ENCODE data around the gene ELF1.
"Not testable (repeated sequence)": the region's sequence is repeated elsewhere in the genome, so short reads cannot be mapped to it uniquely, and the experiment has no call there.

Gene ELF1

GRCh38 chr13:40929883-40930282 is 89.2 kb downstream of the ELF1 start:
- DNase-seq, result not testable (repeated sequence)

DNA sequence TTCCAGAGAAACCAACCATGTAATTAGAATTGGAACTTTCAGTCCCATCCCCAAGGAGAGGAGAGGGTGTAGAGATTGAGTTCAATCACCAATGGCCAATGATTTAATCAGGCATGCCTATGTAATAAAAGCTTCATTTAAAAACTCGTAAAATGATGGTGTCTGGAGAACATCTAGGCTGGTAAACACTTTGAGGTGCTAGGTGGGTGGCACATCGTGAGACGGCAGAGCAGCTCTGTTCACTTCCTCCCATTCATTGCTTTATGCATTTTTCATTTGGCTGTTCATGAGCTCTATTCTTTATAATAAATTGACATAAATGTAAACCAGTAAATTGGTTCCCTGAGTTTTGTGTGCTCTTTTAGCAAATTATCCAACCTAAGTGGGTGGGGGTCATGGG is 90.1 kb downstream of the ELF1 start:
- no peak for DNase-seq

DNA sequence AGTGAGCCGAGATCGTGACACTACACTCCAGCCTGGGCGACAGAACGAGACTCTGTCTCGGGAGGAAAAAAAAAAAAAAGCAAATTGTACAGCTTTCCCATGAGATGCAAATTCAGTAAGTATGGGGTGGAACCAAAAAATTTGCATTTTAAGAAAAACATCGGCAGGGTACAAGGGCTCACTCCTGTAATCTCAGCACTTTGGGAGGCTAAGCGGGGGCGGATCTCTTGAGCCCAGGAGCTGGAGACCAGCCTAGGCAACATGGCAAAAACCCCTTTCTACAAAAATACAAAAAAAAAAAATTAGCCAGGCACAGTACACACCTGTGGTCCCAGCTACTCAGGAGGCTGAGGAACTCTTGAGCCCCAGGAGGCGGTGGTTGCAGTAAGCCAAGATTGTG is 91.2 kb downstream of the ELF1 start:
- DNase-seq, result no peak

- no peak for DNase-seq
Observed at GRCh38 chr13:40923867-40924266, 95.2 kb downstream of the ELF1 start.

- no peak for DNase-seq
Observed at GRCh38 chr13:40922437-40923040, 96.6 kb downstream of the ELF1 start.

- DNase-seq, result no peak
Observed at GRCh38 chr13:40920826-40921225, 98.3 kb downstream of the ELF1 start.

DNA sequence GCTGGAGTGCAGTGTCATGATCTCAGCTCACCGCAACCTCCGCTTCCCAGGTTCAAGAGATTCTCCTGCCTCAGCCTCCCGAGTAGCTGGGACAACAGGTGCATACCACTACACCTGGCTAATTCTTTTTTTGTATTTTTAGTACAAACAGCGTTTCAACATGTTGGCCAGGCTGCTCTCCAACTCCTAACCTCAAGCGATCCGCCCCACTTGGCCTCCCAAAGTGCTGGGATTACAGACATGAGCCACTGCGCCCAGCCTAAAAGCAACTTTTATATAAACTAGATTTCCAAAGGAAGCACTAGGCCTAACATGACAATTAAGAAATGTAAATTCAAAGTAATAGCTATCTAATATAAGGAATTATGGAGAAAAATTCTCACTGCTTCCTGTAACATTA is 99.2 kb downstream of the ELF1 start:
- not testable (repeated sequence) for DNase-seq

DNA sequence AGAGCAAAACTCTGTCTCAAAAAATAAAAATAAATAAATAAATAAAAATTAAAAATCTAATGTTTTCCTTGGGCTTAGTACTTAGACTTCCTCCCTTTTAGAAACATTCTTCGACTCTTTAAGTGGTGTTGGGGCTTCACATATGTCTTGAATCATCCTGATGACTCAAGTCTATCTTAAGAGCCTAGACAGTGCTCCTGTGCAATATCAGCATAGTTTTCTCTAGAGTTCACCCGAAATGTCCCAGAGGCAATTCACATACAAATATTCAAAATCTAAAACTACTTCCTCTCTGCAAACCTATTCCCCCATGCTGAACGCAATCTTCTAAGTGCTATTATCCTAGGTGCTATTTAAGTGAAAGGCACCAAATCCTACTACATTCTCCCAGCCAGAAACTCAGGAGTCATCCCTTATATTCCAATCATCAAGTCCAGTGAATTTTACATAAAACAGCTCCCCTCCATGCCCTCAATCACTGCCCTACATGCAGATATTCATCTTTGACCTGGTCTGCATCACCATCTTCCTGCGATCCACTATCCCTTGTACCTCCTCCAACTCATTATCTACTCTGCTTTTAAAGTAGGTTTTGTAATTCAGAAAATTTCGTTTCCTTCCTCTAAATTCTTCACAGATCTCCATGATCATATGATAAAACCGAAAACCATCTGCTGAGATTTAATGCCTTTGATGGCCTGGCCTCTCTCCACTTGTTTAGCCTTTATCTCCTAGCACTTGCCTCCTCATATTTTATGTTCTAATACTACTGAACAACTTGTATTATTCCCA is 102.7 kb downstream of the ELF1 start:
- no peak for DNase-seq

DNA sequence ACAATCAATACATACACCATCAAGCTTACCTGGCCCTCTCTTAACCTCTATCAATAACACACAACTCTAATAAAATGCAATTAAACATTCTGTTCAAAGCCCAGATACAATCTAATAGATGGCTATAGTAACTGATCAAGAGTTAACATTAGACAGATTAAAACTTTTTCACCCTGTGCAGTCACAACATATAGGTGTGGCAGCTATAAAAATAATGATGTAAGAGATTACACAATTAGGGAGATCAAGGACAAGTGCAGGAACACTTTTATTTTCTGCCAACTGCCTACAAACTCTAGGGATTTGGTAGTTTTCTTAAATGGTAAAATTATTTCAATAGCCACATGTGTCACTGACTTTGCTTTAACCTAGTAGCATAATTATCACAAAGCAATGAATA is 104.3 kb downstream of the ELF1 start:
- DNase-seq, result not testable (repeated sequence)

GRCh38 chr13:40911341-40911740 is 107.8 kb downstream of the ELF1 start:
- no peak for DNase-seq

- no peak for DNase-seq
Observed at GRCh38 chr13:40910324-40911050, 108.6 kb downstream of the ELF1 start.

DNA sequence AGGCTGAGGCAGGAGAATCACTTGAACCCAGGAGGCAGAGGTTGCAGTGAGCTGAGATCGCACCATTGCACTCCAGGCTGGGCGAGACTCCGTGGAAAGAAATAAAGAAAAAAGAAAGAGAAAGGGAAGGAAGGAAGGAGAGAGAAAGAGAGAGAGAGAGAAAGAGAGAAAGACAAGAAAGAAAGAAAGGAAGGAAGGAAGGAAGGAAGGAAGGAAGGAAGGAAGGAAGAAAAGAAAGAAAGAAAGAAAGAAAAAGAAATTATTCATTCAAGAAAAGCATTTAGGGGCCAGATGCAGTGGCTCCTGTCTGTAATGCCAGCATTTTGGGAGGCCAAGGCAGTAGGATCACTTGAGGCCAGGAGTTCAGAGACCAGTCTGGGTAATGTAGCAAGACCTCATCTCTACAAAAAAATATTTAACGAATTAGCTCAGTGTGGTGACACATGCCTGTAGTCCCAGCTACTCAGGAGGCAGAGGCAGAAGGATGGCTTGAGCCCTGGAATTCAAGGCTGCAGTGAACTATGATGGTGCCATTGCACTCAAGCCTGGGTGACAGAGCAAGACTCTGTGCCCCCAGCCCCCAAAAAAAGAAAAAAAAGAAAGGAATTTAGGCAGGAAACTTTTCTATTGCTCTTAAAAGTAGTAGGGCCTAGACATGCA is 109.4 kb downstream of the ELF1 start:
- DNase-seq, result not testable (repeated sequence)

- DNase-seq, result no peak
Observed at GRCh38 chr13:40908546-40908945, 110.6 kb downstream of the ELF1 start.

GRCh38 chr13:40901032-40901431 is 118.1 kb downstream of the ELF1 start:
- DNase-seq, result not testable (repeated sequence)

- not testable (repeated sequence) for DNase-seq
Observed at GRCh38 chr13:40900568-40900967, 118.5 kb downstream of the ELF1 start.

DNA sequence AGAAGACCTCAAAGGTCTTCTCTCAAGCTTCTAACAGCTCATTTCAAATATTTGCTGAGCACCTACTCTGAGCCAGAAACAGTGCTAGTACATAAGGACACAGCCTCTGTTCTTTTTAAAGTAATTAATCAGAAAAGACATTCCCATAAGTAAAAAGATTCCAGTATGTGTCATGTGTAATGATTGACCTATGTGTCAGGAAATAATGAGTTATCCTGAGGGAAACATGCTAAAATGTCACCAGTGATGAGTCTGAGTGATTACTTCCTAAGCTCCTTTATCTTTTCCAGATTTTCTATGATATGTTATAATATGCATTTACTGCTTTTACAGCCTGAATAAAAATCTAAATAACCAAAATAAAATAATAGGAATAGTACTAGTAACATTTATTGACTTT is 122.1 kb downstream of the ELF1 start:
- no peak for DNase-seq

DNA sequence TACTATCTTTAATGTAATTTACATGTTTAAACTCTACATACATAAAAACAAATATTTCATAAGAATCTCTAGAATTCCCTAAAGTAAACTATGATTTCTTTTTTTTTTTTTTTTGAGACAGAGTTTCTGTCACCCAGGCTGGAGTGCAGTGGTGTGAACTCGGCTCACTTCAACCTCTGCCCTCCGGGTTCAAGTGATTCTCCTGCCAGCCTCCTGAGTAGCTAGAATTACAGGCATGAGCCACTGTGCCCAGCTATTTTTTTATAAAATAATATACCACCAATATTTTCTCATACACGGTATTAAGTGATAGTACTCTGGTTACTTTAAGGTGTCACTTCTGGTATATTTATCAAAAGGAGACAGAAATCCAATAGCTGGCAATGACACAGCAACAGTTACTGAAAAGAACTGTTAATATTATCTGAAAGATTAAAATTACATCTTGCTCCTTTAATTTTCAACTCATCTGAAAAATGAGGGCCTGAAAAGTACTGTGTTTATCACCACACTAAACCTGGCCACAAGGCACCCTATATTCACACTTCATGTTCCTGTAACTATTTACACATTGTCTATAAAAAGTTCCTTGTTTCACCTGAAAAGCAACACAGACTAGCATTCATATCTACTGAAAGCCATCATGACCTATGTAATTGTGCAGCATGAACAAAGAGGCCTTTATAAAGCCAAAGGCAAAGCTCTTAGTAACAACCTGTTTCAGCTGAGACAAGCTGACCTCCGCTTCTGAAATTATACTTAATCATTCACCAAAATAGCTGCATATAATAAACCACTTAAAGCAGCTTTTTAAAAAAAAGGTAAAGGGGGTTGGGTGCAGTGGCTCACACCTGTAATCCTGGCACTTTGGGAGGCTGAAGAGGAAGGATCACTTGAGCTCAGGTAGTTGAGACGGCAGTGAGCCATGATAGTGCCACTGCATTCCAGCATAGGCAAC is 123.6 kb downstream of the ELF1 start:
- DNase-seq, result no peak

- DNase-seq, result not testable (repeated sequence)
Observed at GRCh38 chr13:40893573-40893972, 125.5 kb downstream of the ELF1 start.

GRCh38 chr13:40886017-40886416 is 133.1 kb downstream of the ELF1 start:
- DNase-seq, result no peak

DNA sequence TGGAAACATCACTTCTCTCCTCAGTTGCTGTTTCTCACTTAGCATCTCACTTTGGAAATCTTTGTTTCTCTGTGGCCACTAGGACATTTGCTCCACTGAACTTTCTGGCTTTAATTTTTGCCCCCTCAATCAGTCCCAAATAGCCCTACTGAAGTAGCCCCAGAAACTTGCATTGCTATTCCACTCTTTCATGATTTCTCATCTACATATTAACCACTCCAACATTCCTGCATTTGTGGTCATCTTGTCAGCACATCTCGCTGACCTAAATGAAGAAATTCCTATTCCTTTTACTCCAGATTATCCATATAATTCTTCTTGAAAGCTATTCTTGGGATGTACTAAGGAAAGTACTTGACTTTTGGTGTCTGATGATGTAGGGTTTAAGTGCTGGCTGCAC is 134.9 kb downstream of the ELF1 start:
- not testable (repeated sequence) for DNase-seq

Data from T-helper 9 cell (primary cell).